GM12878 (cell line): ENCODE data around the gene PPP2R2D.

Experiments
- ATF3 ChIP-seq: IDR thresholded peaks from 2 replicates; pipeline ENCODE4 v1.6.1; 2011; ENCODE audit warnings: low read depth, mild to moderate bottlenecking, low read length, moderate library complexity, borderline replicate concordance; ENCODE audit errors: extremely low read depth
- BHLHE40 ChIP-seq, 2 experiments: fragments of 450-650 bp in 1 of 2; IDR thresholded peaks; 2 replicates each; pipeline ENCODE4 v1.6.1; 2011 to 2017; ENCODE audit warnings: low read depth in 2 of 2, borderline replicate concordance in 1 of 2, improper control_type of control experiment in 1 of 2, low read length in 1 of 2, mild to moderate bottlenecking in 1 of 2
- CHD1 ChIP-seq: IDR thresholded peaks from 2 replicates; pipeline ENCODE4 v1.6.1; 2012; ENCODE audit warnings: low read depth, low read length, improper control_type of control experiment
- CREB1 ChIP-seq: IDR thresholded peaks from 2 replicates; pipeline ENCODE4 v1.6.1; 2012; ENCODE audit warnings: low read depth, mild to moderate bottlenecking, inconsistent platforms
- CTCF ChIP-seq, 3 experiments: IDR thresholded peaks in 2 of 3; conservative IDR thresholded peaks in 1 of 3; 2 replicates each; pipeline ENCODE4 v1.5.1; 2011; ENCODE audit warnings: low read depth in 3 of 3, low read length in 3 of 3, mild to moderate bottlenecking in 3 of 3, control low read depth in 2 of 3, moderate library complexity in 2 of 3, inconsistent platforms in 1 of 3, mixed read lengths in 1 of 3; ENCODE audit not compliant: control insufficient read depth in 2 of 3, insufficient read depth in 1 of 3; ENCODE audit errors: extremely low read depth in 1 of 3
- HDAC6 ChIP-seq: fragments of 200-600 bp; sonication (generic); IDR thresholded peaks from one replicate; pipeline ENCODE4 v1.8.0; 2017; ENCODE audit warnings: antibody characterized with exemption; ENCODE audit not compliant: unreplicated experiment
- NFYB ChIP-seq: IDR thresholded peaks from 2 replicates; pipeline ENCODE4 v1.6.1; 2011; ENCODE audit warnings: low read depth, mild to moderate bottlenecking, low read length, improper control_type of control experiment, moderate library complexity; ENCODE audit not compliant: insufficient read depth
- PAX5 ChIP-seq: IDR thresholded peaks from 2 replicates; pipeline ENCODE4 v1.6.1; 2011; ENCODE audit warnings: low read depth, low read length, borderline replicate concordance
- POLR2A ChIP-seq: IDR thresholded peaks from 2 replicates; pipeline ENCODE4 v1.6.1; 2011; ENCODE audit warnings: low read depth, mild to moderate bottlenecking, low read length
- POLR2AphosphoS5 ChIP-seq: IDR thresholded peaks from 2 replicates; pipeline ENCODE4 v1.6.1; 2011; ENCODE audit warnings: mild to moderate bottlenecking, low read length, inconsistent platforms
- SIX5 ChIP-seq: IDR thresholded peaks from 2 replicates; pipeline ENCODE4 v1.6.1; 2011; ENCODE audit warnings: mild to moderate bottlenecking, low read depth, low read length, moderate library complexity; ENCODE audit not compliant: severe bottlenecking
- SMC3 ChIP-seq: IDR thresholded peaks from 2 replicates; pipeline ENCODE4 v1.6.1; 2011; ENCODE audit warnings: low read length, improper control_type of control experiment, borderline replicate concordance
- TARDBP ChIP-seq: IDR thresholded peaks from 2 replicates; pipeline ENCODE4 v1.6.1; 2016; ENCODE audit warnings: borderline replicate concordance
- TBL1XR1 ChIP-seq: IDR thresholded peaks from 2 replicates; pipeline ENCODE4 v1.6.1; 2012; ENCODE audit warnings: low read depth, low read length, improper control_type of control experiment

GRCh38 chr10:131881104-131881880 lies 19.5 kb upstream of the PPP2R2D start:
- TF ChIP-seq CHD1 (no peak), CREB1 (no peak), BHLHE40 (IDR thresholded peaks at IDR 0.05; ENCODE audit: borderline replicate concordance in 1 of 2, low read depth in 2 of 2, low read length in 1 of 2) (no peak), PAX5 (no peak), POLR2A (no peak), POLR2AphosphoS5 (no peak), TARDBP (no peak), HDAC6 (no peak), SIX5 (no peak), NFYB (no peak), SMC3 (no peak), CTCF (IDR thresholded peaks at IDR 0.05 in 2 of 3, conservative IDR thresholded peaks at IDR 0.05 in 1 of 3; ENCODE audit: control insufficient read depth in 2 of 3, extremely low read depth in 1 of 3, insufficient read depth in 1 of 3, low read depth in 3 of 3, low read length in 3 of 3) (no peak), ATF3 (no peak), TBL1XR1 (no peak)
